ENCODE data around the gene USP17L26.
"Not testable (repeated sequence)": the region's sequence is repeated elsewhere in the genome, so short reads cannot be mapped to it uniquely, and the experiment has no call there.

USP17L26 gene

GRCh38 chr4:9334358-9334757 is at the start of gene USP17L26:
TSS of gene USP17L26 (plus strand) at chr4:9334658. CDS start at chr4:9334658, 0 bp downstream.
- not testable (repeated sequence) for H3K36me3 ChIP-seq (ENCODE audit: insufficient read depth, low read length); H2AFZ ChIP-seq (ENCODE audit: low read depth, low read length); H3K9me3 ChIP-seq (ENCODE audit: low read length); H3K4me1 ChIP-seq (ENCODE audit: insufficient read depth, low read length); H3K4me3 ChIP-seq (ENCODE audit: low read length); H3K27me3 ChIP-seq (ENCODE audit: insufficient read depth, low read length)

- not testable (repeated sequence) for H3K9me3 ChIP-seq (ENCODE audit: low read length); H3K4me1 ChIP-seq (ENCODE audit: insufficient read depth, low read length); H3K36me3 ChIP-seq (ENCODE audit: insufficient read depth, low read length); H2AFZ ChIP-seq (ENCODE audit: low read depth, low read length); H3K4me3 ChIP-seq (ENCODE audit: low read length); H3K27me3 ChIP-seq (ENCODE audit: insufficient read depth, low read length)
Observed at GRCh38 chr4:9324191-9324590, 10.3 kb upstream of the USP17L26 start.

GRCh38 chr4:9324865-9325264 is 9.6 kb upstream of the USP17L26 start, which contains the start of gene USP17L24:
TSS of gene USP17L24 (plus strand) at chr4:9325165. CDS start at chr4:9325165, 0 bp downstream.
- H3K4me1 ChIP-seq (ENCODE audit: insufficient read depth, low read length); H3K4me3 ChIP-seq (ENCODE audit: low read length); H3K27me3 ChIP-seq (ENCODE audit: insufficient read depth, low read length): not testable (repeated sequence)

GRCh38 chr4:9329611-9330010 is 4.8 kb upstream of the USP17L26 start, which contains the start of gene USP17L25:
TSS of gene USP17L25 (plus strand) at chr4:9329911. CDS start at chr4:9329911, 0 bp downstream.
- not testable (repeated sequence) for H3K27me3 ChIP-seq (ENCODE audit: insufficient read depth, low read length)

More at GRCh38 chr4:9324865-9325264, 9.6 kb upstream of the USP17L26 start, which contains the start of gene USP17L24:
- H3K9me3 ChIP-seq (ENCODE audit: low read length); H2AFZ ChIP-seq (ENCODE audit: low read depth, low read length); H3K36me3 ChIP-seq (ENCODE audit: insufficient read depth, low read length): not testable (repeated sequence)

GRCh38 chr4:9339103-9339502 is 4.6 kb downstream of the USP17L26 start, which contains the start of gene USP17L5:
TSS of gene USP17L5 (plus strand) at chr4:9339403. CDS start at chr4:9339403, 0 bp downstream.
- not testable (repeated sequence) for H2AFZ ChIP-seq (ENCODE audit: low read depth, low read length); H3K9me3 ChIP-seq (ENCODE audit: low read length); H3K4me1 ChIP-seq (ENCODE audit: insufficient read depth, low read length); H3K36me3 ChIP-seq (ENCODE audit: insufficient read depth, low read length); H3K4me3 ChIP-seq (ENCODE audit: low read length); H3K27me3 ChIP-seq (ENCODE audit: insufficient read depth, low read length)

More at GRCh38 chr4:9329611-9330010, 4.8 kb upstream of the USP17L26 start, which contains the start of gene USP17L25:
- not testable (repeated sequence) for H3K4me3 ChIP-seq (ENCODE audit: low read length); H3K9me3 ChIP-seq (ENCODE audit: low read length); H3K4me1 ChIP-seq (ENCODE audit: insufficient read depth, low read length); H2AFZ ChIP-seq (ENCODE audit: low read depth, low read length); H3K36me3 ChIP-seq (ENCODE audit: insufficient read depth, low read length)

- H3K27me3 ChIP-seq (ENCODE audit: insufficient read depth, low read length); H3K4me1 ChIP-seq (ENCODE audit: insufficient read depth, low read length); H3K36me3 ChIP-seq (ENCODE audit: insufficient read depth, low read length); H2AFZ ChIP-seq (ENCODE audit: low read depth, low read length); H3K4me3 ChIP-seq (ENCODE audit: low read length); H3K9me3 ChIP-seq (ENCODE audit: low read length): not testable (repeated sequence)
Observed at GRCh38 chr4:9343848-9344247, 9.4 kb downstream of the USP17L26 start, which contains the start of gene USP17L27. TSS of gene USP17L27 (plus strand) at chr4:9344148. CDS start at chr4:9344148, 0 bp downstream.

GRCh38 chr4:9348593-9348992 is 14.1 kb downstream of the USP17L26 start, which contains the start of gene USP17L28:
TSS of gene USP17L28 (plus strand) at chr4:9348893. CDS start at chr4:9348893, 0 bp downstream.
- H2AFZ ChIP-seq (ENCODE audit: low read depth, low read length); H3K36me3 ChIP-seq (ENCODE audit: insufficient read depth, low read length); H3K4me1 ChIP-seq (ENCODE audit: insufficient read depth, low read length); H3K4me3 ChIP-seq (ENCODE audit: low read length); H3K9me3 ChIP-seq (ENCODE audit: low read length); H3K27me3 ChIP-seq (ENCODE audit: insufficient read depth, low read length): not testable (repeated sequence)

GRCh38 chr4:9350866-9351265 is 16.4 kb downstream of the USP17L26 start:
- not testable (repeated sequence) for H3K27me3 ChIP-seq (ENCODE audit: insufficient read depth, low read length); H3K4me1 ChIP-seq (ENCODE audit: insufficient read depth, low read length); H3K9me3 ChIP-seq (ENCODE audit: low read length); H3K4me3 ChIP-seq (ENCODE audit: low read length); H3K36me3 ChIP-seq (ENCODE audit: insufficient read depth, low read length); H2AFZ ChIP-seq (ENCODE audit: low read depth, low read length)

GRCh38 chr4:9353338-9353737 is 18.9 kb downstream of the USP17L26 start, which contains the start of gene USP17L29:
TSS of gene USP17L29 (plus strand) at chr4:9353638. CDS start at chr4:9353638, 0 bp downstream.
- H2AFZ ChIP-seq (ENCODE audit: low read depth, low read length); H3K27me3 ChIP-seq (ENCODE audit: insufficient read depth, low read length); H3K36me3 ChIP-seq (ENCODE audit: insufficient read depth, low read length); H3K9me3 ChIP-seq (ENCODE audit: low read length); H3K4me3 ChIP-seq (ENCODE audit: low read length); H3K4me1 ChIP-seq (ENCODE audit: insufficient read depth, low read length): not testable (repeated sequence)

- H3K4me1 ChIP-seq (ENCODE audit: insufficient read depth, low read length); H2AFZ ChIP-seq (ENCODE audit: low read depth, low read length); H3K36me3 ChIP-seq (ENCODE audit: insufficient read depth, low read length); H3K27me3 ChIP-seq (ENCODE audit: insufficient read depth, low read length); H3K4me3 ChIP-seq (ENCODE audit: low read length); H3K9me3 ChIP-seq (ENCODE audit: low read length): not testable (repeated sequence)
Observed at GRCh38 chr4:9362829-9363228, 28.4 kb downstream of the USP17L26 start, which contains the start of gene USP17L30. TSS of gene USP17L30 (plus strand) at chr4:9363129. CDS start at chr4:9363129, 0 bp downstream.

- H3K27me3 ChIP-seq (ENCODE audit: insufficient read depth, low read length); H3K4me3 ChIP-seq (ENCODE audit: low read length); H3K36me3 ChIP-seq (ENCODE audit: insufficient read depth, low read length); H3K9me3 ChIP-seq (ENCODE audit: low read length); H2AFZ ChIP-seq (ENCODE audit: low read depth, low read length); H3K4me1 ChIP-seq (ENCODE audit: insufficient read depth, low read length): not testable (repeated sequence)
Observed at GRCh38 chr4:9379881-9380280, 45.4 kb downstream of the USP17L26 start.

GRCh38 chr4:9381012-9381534 is 46.6 kb downstream of the USP17L26 start:
- not testable (repeated sequence) for H3K4me1 ChIP-seq (ENCODE audit: insufficient read depth, low read length); H3K27me3 ChIP-seq (ENCODE audit: insufficient read depth, low read length); H3K36me3 ChIP-seq (ENCODE audit: insufficient read depth, low read length); H3K9me3 ChIP-seq (ENCODE audit: low read length); H3K4me3 ChIP-seq (ENCODE audit: low read length)
- H2AFZ ChIP-seq (ENCODE audit: low read depth, low read length), result peak overlapping the region; percentile 61

- no peaks in the 10 kb centered on the region for H3K4me1 ChIP-seq (ENCODE audit: insufficient read depth, low read length)
- no peak overlapping the region for H3K4me3 ChIP-seq (ENCODE audit: low read length)
- H3K27me3 ChIP-seq (ENCODE audit: insufficient read depth, low read length), result no peaks in the 10 kb centered on the region
- H3K9me3 ChIP-seq (ENCODE audit: low read length), result no peaks in the 10 kb centered on the region
- H2AFZ ChIP-seq (ENCODE audit: low read depth, low read length), result no peak overlapping the region
- no peaks in the 10 kb centered on the region for H3K36me3 ChIP-seq (ENCODE audit: insufficient read depth, low read length)
Observed at GRCh38 chr4:9384126-9384525, 49.7 kb downstream of the USP17L26 start.
